Activated T-helper 2 cell treated with anti-CD3 and anti-CD28 coated beads, Interferon-gamma antibody, Interleukin-2, Interleukin-4, amounts not matched to agents 10 μg/mL and 5 μg/mL and 100 μg/mL, durations not matched to agents 14 hours and 24 hours and 36 hours (primary cell): Measurements from ENCODE around the gene LDHA. TPM values are rescaled to one million over a fixed set of nuclear protein-coding genes. Genes with fewer than 3 reads are reported as not detected.
"Not testable (repeated sequence)": the region's sequence is repeated elsewhere in the genome, so short reads cannot be mapped to it uniquely, and the experiment has no call there.

Experiments used
- DNase-seq: peaks from one replicate; pipeline ENCODE4 v3.0.0; 2021; ENCODE audit warnings: low spot score
- H3K27ac Mint-ChIP-seq: one replicate; pipeline ENCODE4 v1.8.0; 2021; ENCODE audit warnings: mixed read lengths
- H3K27me3 Mint-ChIP-seq: one replicate; pipeline ENCODE4 v1.8.0; 2021; ENCODE audit warnings: low read depth, mixed read lengths
- H3K36me3 Mint-ChIP-seq: one replicate; pipeline ENCODE4 v1.8.0; 2021; ENCODE audit warnings: low read depth, mixed read lengths
- H3K4me1 Mint-ChIP-seq: one replicate; pipeline ENCODE4 v1.8.0; 2021; ENCODE audit warnings: low read depth, mixed read lengths
- H3K4me3 Mint-ChIP-seq: one replicate; pipeline ENCODE4 v1.8.0; 2021; ENCODE audit warnings: low read depth, mild to moderate bottlenecking, moderate library complexity, mixed read lengths
- H3K9me3 Mint-ChIP-seq: one replicate; pipeline ENCODE4 v1.8.0; 2021; ENCODE audit warnings: mixed read lengths
- intact Hi-C: fragments of 100-400 bp; cut with micrococcal nuclease; formaldehyde crosslinking; loops from one replicate; pipeline ENCODE4 v1.15.1; 2023
- total RNA-seq: library from RNA; stranded (reverse); gene quantifications from 2 replicates; pipeline ENCODE4 v1.2.3, GENCODE V29; 2022

The LDHA gene
- total RNA-seq, 1 donor from 2014 or later, result 1,905 TPM

DNA sequence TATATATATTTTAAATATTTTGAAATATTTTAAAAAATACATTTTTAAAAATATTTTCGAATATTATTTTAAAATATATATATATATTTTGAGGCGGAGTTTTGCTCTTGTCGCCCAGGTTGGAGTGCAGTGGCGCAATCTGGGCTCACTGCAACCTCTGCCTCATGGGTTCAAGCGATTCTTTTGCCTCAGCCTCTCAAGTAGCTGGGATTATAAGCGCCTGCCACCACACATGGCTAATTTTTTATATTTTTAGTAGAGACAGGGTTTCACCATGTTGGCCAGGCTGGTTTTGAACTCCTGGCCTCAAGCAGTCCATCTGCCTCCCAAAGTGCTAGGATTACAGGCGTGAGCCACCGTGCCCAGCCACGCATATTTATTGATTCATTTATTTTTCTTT lies 6.7 kb downstream of the LDHA start:
- H3K9me3 Mint-ChIP-seq, H3K27me3 Mint-ChIP-seq, H3K27ac Mint-ChIP-seq, DNase-seq, H3K4me3 Mint-ChIP-seq, intact Hi-C loops: not testable (repeated sequence)
- Mint-ChIP-seq H3K4me1 (peaks cover 31% of the 10 kb centered on the region), H3K36me3 (peaks cover 79% of the 10 kb centered on the region)

DNA sequence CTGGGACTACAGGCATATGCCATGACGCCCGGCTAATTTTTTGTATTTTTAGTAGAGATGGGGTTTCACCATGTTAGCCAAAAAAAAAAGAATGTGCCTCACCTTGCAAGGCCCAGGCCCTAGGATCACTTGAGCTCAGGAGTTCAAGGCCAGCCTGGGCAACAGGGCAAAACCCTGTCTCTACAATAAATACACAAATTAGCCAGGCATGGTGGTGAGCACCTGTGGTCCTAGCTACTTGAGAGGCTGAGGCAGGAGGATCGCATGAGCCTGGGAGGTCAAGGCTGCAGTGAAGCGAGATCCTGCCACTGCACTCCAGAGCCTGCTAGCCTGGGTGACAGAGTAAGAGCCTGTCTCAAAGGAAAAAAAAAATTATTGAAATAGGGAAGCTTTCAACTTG lies 9.7 kb downstream of the LDHA start:
- intact Hi-C loops, result no loop called here
- H3K27me3 Mint-ChIP-seq, result no peaks in the 10 kb centered on the region
- H3K4me3 Mint-ChIP-seq, result no peak overlapping the region
- peaks cover 72% of the 10 kb centered on the region for H3K36me3 Mint-ChIP-seq
- H3K27ac Mint-ChIP-seq, result no peak overlapping the region
- H3K9me3 Mint-ChIP-seq, result no peaks in the 10 kb centered on the region
- peaks cover 21% of the 10 kb centered on the region for H3K4me1 Mint-ChIP-seq
- DNase-seq, result no peak

DNA sequence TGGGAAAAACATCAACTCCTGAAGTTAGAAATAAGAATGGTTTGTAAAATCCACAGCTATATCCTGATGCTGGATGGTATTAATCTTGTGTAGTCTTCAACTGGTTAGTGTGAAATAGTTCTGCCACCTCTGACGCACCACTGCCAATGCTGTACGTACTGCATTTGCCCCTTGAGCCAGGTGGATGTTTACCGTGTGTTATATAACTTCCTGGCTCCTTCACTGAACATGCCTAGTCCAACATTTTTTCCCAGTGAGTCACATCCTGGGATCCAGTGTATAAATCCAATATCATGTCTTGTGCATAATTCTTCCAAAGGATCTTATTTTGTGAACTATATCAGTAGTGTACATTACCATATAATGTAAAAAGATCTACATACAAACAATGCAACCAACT lies 13.0 kb downstream of the LDHA start:
- Mint-ChIP-seq H3K4me1 (peaks cover 18% of the 10 kb centered on the region), H3K27ac (peak overlapping the region; percentile 22), H3K36me3 (peaks cover 52% of the 10 kb centered on the region)
- H3K4me3 Mint-ChIP-seq, H3K9me3 Mint-ChIP-seq, intact Hi-C loops, DNase-seq, H3K27me3 Mint-ChIP-seq: not testable (repeated sequence)

DNA sequence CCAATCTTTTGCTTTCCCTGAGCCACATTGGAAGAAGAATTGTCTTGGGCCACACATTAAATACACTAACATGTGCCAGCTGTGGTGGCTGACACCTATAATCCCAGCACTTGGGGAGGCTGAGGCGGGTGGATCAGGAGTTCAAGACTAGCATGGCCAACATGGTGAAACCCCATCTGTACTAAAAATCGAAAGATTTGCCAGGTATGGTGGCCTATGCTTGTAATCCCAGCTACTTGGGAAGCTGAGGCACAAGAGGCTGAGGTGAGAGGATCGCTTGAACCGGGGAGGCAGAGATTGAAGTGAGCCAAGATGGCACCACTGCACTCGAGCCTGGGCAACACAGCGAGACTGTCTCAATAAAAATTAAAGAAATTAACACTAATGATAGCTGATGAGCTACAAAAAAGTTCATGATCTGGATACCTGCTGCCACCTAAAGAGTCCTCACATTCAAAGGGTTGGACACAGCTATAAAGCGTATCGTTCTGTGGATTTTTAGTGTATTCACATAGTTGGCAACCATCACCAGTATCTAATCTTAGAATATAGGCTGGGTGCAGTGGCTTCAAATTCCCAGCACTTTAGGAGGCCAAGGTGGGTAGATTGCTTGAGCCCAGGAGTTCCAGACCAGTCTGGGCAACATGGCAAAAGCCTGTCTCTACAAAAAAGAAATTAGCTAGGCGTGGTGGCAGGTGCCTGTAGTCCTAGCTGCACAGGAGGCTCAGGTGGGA lies 14.4 kb downstream of the LDHA start:
- Mint-ChIP-seq H3K4me1 (peaks cover 11% of the 10 kb centered on the region), H3K27me3 (no peaks in the 10 kb centered on the region), H3K36me3 (peaks cover 39% of the 10 kb centered on the region), H3K27ac (peak overlapping the region; percentile 35), H3K4me3 (no peak overlapping the region), H3K9me3 (peaks cover 5% of the 10 kb centered on the region)
- intact Hi-C loops, result no loop called here
- no peak for DNase-seq

DNA sequence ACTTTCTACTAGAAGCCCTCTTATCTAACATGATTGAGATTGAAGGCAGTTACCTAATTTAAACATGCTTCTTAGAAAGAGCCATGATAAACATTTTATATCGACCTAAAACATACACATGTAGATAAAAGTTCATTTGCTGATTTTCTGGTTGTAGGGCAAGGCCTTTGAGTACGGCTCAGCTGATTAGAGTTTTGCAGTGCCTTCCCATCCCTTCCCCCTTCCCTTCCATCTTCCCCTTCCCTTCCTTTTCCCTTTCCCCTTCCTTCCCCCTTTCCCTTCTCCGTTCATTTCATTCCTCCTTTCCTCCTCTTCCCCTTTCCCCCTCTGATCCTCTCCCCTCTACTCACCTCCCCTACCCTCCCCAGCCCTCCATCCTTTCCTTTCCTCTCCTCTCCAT lies 22.1 kb downstream of the LDHA start:
- Mint-ChIP-seq H3K4me1 (peaks cover 2% of the 10 kb centered on the region), H3K27me3 (no peaks in the 10 kb centered on the region), H3K9me3 (no peaks in the 10 kb centered on the region), H3K27ac (no peak overlapping the region), H3K4me3 (no peak overlapping the region), H3K36me3 (no peaks in the 10 kb centered on the region)
- DNase-seq, result no peak
- intact Hi-C loops, result no loop called here

DNA sequence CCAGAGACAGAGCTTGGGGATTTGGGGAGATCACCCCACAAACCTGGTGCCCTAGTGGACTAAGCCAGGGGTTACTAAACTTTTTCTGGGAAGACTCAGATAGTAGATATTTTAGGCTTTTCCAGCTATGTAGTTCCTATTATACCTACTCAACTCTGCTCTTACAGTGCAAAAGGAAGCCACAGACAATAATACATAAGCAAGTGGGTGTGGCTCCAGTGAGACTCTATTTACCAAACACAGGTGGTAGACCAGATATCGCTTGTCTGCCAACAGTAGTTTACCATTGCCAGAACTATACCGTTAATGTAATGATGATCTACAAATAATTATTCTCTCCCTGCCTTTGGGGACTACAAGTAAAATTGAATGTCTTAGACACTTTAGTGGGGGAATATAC lies 24.7 kb downstream of the LDHA start:
- peaks cover 2% of the 10 kb centered on the region for H3K4me1 Mint-ChIP-seq
- DNase-seq, result no peak
- no peak overlapping the region for H3K4me3 Mint-ChIP-seq
- no peak overlapping the region for H3K27ac Mint-ChIP-seq
- no peaks in the 10 kb centered on the region for H3K27me3 Mint-ChIP-seq
- H3K36me3 Mint-ChIP-seq, result no peaks in the 10 kb centered on the region
- H3K9me3 Mint-ChIP-seq, result no peaks in the 10 kb centered on the region
- intact Hi-C loops, result no loop called here

DNA sequence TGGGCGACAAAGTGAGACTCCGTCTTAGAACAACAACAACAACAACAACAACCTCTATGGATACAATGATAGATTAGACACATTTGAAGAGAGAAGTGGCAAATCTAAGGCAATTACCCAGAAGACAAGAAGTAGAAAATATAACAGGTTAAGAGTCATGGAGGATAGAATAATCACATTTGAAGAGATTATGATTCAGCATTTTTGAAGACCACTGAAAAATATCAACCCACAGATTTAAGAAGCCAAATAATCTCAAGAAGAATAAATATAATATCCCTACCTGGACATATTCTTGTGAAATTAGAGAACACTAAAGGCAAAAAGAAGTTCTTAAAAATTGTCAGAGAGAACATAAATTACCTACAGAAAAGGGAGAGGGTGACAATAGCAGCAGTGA lies 25.7 kb downstream of the LDHA start:
- DNase-seq, result no peak
- H3K27ac Mint-ChIP-seq, result no peak overlapping the region
- H3K27me3 Mint-ChIP-seq, result no peaks in the 10 kb centered on the region
- no peak overlapping the region for H3K4me3 Mint-ChIP-seq
- H3K36me3 Mint-ChIP-seq, result no peaks in the 10 kb centered on the region
- peaks cover 2% of the 10 kb centered on the region for H3K4me1 Mint-ChIP-seq
- intact Hi-C loops, result no loop called here
- no peaks in the 10 kb centered on the region for H3K9me3 Mint-ChIP-seq

DNA sequence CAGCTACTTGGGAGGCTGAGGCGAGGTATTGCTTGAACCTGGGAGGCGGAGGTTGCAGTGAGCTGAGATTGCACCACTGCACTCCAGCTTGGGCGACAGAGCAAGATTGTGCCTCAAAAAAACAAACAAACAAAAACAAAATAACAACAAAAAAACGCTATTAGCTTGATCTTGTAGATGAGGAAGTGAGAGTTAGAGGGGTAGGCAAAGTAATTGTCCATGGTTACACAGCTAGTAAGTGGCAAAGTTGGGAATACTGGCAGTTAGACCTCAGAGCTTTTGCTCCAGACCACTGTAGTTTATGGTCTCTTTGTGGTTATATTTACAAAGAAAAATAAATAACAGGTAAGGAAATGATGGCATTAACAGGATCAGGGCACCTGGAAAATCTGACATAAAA lies 32.9 kb downstream of the LDHA start:
- Mint-ChIP-seq H3K9me3 (no peaks in the 10 kb centered on the region), H3K4me3 (no peak overlapping the region), H3K27ac (no peak overlapping the region), H3K27me3 (no peaks in the 10 kb centered on the region), H3K36me3 (no peaks in the 10 kb centered on the region), H3K4me1 (peaks cover 3% of the 10 kb centered on the region)
- intact Hi-C loops, result no loop called here
- no peak for DNase-seq

DNA sequence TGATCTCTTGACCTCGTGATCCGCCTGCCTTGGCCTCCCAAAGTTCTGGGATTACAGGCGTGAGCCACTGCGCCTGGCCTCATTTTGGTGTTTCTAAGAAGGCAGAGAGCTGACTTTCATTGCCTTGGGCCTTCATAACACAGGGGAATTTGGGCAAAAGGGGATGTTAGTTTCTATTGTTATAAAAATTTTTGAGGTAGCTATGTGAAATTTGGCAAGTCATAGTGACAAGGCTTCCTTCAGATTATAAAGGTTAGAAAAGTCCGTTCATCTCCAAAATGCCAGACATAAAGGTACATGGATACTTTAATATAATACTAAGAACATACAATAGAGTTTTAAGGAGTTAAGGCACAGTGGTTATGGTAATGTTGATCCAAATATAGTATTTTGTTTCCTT lies 35.0 kb downstream of the LDHA start:
- Mint-ChIP-seq H3K27me3 (no peaks in the 10 kb centered on the region), H3K36me3 (no peaks in the 10 kb centered on the region), H3K4me3 (no peak overlapping the region), H3K4me1 (peaks cover 3% of the 10 kb centered on the region), H3K27ac (no peak overlapping the region), H3K9me3 (no peaks in the 10 kb centered on the region)
- intact Hi-C loops, result no loop called here
- no peak for DNase-seq

DNA sequence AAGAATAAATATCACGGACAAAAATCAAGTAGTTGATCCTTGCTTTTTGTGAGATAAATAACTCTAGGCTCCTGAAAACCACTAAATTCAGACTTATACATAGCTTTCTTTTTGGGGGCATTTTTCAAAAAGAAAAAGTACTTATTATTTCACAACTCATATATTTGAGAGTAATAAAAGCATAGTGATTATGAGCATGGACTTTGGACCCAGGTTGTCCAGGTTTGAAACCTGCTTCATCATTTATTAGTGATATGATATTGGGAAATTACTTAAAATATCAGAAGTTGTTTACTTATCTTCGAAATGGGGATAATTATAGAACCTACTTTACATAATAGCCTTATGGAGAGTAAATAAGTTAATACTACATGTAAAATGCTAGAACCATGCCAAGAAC lies 44.3 kb downstream of the LDHA start:
- Mint-ChIP-seq H3K4me3 (no peak overlapping the region), H3K27me3 (peaks cover 6% of the 10 kb centered on the region), H3K4me1 (no peaks in the 10 kb centered on the region), H3K36me3 (peaks cover 3% of the 10 kb centered on the region), H3K27ac (no peak overlapping the region), H3K9me3 (peaks cover 10% of the 10 kb centered on the region)
- no peak for DNase-seq
- intact Hi-C loops, result no loop called here

DNA sequence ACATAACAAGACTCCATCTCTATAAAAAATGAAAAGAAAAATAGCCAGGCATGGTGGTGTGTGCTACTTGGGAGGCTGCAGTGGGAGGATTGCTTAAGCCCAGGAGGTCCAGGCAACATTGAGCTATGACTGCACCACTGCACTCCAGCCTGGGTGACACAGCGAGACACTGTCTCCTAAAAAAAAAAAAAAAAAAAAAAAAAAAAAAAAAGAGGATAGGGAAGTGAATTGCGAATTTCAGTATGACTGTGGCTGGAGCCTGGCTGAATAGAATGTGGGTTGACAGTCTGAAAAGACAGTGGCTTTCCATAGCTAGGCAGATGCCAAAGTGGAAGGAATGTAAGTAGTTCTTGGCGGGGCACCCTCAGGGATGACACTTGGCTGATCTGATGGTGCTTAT lies 54.9 kb downstream of the LDHA start:
- Mint-ChIP-seq H3K9me3 (no peaks in the 10 kb centered on the region), H3K27ac (no peak overlapping the region), H3K27me3 (peaks cover 14% of the 10 kb centered on the region), H3K36me3 (no peaks in the 10 kb centered on the region), H3K4me1 (no peaks in the 10 kb centered on the region), H3K4me3 (no peak overlapping the region)
- intact Hi-C loops, result no loop called here
- no peak for DNase-seq

DNA sequence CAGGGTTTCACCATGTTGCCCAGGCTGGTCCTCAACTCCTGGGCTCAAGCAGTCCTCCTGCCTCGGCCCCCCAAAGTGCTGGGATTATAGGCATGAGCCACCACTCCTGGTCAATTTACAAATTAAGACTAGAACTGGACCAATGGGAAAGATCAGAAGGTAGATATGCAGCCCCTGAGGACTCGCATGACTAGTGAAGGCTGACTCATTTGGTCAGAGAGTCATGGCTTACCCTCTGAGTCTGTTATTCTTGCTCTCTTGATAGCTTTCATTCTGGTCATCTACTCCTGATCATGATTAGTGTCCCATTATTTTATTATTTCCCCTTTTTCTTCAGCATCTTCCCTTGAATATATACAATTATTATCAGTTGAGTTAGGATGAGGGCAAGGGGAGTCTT lies 58.6 kb downstream of the LDHA start:
- Mint-ChIP-seq H3K27me3 (peaks cover 10% of the 10 kb centered on the region), H3K9me3 (no peaks in the 10 kb centered on the region), H3K36me3 (no peaks in the 10 kb centered on the region), H3K27ac (no peak overlapping the region), H3K4me3 (no peak overlapping the region), H3K4me1 (peaks cover 2% of the 10 kb centered on the region)
- intact Hi-C loops, result no loop called here
- DNase-seq, result no peak

DNA sequence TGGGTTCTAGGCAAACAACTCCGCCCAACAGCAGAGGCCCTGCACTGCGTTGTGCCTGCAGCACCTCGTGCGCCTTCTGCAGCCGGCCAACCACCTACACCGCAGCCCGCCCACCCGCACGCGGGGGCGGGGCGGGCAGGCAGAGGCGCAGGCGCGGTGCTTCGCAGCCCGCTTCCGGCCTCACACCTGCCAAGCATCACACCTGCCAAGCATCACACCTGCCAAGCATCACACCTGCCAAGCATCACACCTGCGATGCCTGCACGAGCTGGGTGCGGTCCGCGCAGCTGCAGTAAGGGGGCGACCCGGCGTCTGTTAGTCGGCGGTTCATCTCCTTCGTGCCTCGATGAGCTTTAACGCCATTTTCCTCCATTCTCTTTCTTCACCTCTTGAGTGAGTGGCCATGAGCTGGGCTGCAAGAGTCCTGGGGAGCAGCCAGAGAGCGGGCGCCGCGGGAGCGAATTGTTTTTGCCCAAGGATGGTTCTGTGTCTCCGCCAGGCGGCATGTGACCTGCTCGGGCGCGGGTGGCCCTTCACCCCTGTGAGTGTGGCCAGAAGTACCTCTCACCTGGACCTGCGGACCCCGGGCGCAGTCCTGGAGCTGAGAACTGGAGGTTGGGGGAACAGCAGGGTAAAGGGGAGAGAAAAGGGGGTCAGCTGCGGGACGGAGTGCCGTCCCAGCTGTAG lies 61.5 kb downstream of the LDHA start, which contains the start of gene LDHAL6A:
LDHAL6A (plus strand) TSS at position 171 of the 687 bp plus-strand sequence. CDS start 825 bp downstream, outside the sequence.
- Mint-ChIP-seq H3K4me1 (peaks cover 4% of the 10 kb centered on the region), H3K9me3 (no peaks in the 10 kb centered on the region), H3K4me3 (peak within 1 kb of the TSS; percentile 45), H3K27ac (no peak within 1 kb of the TSS), H3K27me3 (peaks cover 8% of the 10 kb centered on the region), H3K36me3 (no peaks in the 10 kb centered on the region)
- DNase-seq, result no peak
- intact Hi-C loops, result no loop called here
